B cell (primary cell): ENCODE measurements around the gene NPBWR2. TPM values are rescaled to one million over a fixed set of nuclear protein-coding genes. Genes with fewer than 3 reads are reported as not detected.
A peak's percentile ranks its signal among the peaks of the same experiment; 100 is the strongest.

ENCODE experiments used
- ATAC-seq: fragments of 200-7000 bp; cut with Tn5 transposase; one replicate; pipeline ENCODE4 v1.10.0; 2021; ENCODE audit warnings: low read depth, mild to moderate bottlenecking, moderate number of reproducible peaks, moderate library complexity
- CTCF ChIA-PET: fragments of 350-600 bp; sonication (Branson Sonifier 250); formaldehyde crosslinking; loops from one replicate; lab custom pipeline; 2021; ENCODE audit warnings: antibody characterized with exemption, inconsistent platforms; lab: Charles Lee
- POLR2A ChIA-PET: fragments of 350-600 bp; sonication (Branson Sonifier 250); formaldehyde crosslinking; loops from one replicate; lab custom pipeline; 2021; ENCODE audit warnings: antibody characterized with exemption; lab: Charles Lee
- DNase-seq: peaks from one replicate; pipeline ENCODE4 v3.0.0; 2013
- H2AFZ ChIP-seq: 2 replicates; pipeline ENCODE4 v1.6.1; 2012; ENCODE audit warnings: mild to moderate bottlenecking, low read depth, low read length; ENCODE audit not compliant: insufficient read depth, poor library complexity, severe bottlenecking
- H3K27ac ChIP-seq, 2 donors: 1 replicate in 1 of 2; 2 replicates in 1 of 2; pipeline ENCODE4 v1.5.1; 2012 to 2013; ENCODE audit warnings: low read length in 2 of 2, mild to moderate bottlenecking in 2 of 2, moderate library complexity in 1 of 2
- H3K27me3 ChIP-seq, 4 experiments: fragments of 200-600 bp in 1 of 4; sonication (generic) in 1 of 4; replicated peaks in 1 of 4; 1 replicate in 2 of 4; 2 replicates in 2 of 4; pipeline versions ENCODE4 v1.6.1 to v1.7.0; 2013 to 2016; ENCODE audit warnings: low read length in 3 of 4, mild to moderate bottlenecking in 2 of 4, mixed read lengths in 1 of 4, moderate library complexity in 1 of 4; ENCODE audit not compliant: insufficient read depth in 4 of 4, control insufficient read depth in 3 of 4; ENCODE audit errors: control extremely low read depth in 1 of 4
- H3K36me3 ChIP-seq, 2 experiments: replicated peaks in 1 of 2; 1 replicate in 1 of 2; 2 replicates in 1 of 2; pipeline versions ENCODE4 v1.6.1 to v1.7.1; 2013; ENCODE audit warnings: low read length in 1 of 2; ENCODE audit not compliant: insufficient read depth in 2 of 2, control insufficient read depth in 1 of 2; ENCODE audit errors: control extremely low read depth in 1 of 2, extremely low read depth in 1 of 2
- H3K4me1 ChIP-seq, 2 donors: fragments of 200-600 bp in 1 of 2; sonication (generic) in 1 of 2; 1 replicate in 1 of 2; 2 replicates in 1 of 2; pipeline versions ENCODE4 v1.5.1 to v1.6.1; 2013 to 2017; ENCODE audit warnings: low read length in 2 of 2; ENCODE audit not compliant: control insufficient read depth in 2 of 2, insufficient read depth in 2 of 2
- H3K4me2 ChIP-seq: replicated peaks from 2 replicates; pipeline ENCODE3; 2012; ENCODE audit warnings: mild to moderate bottlenecking, low read depth, low read length; ENCODE audit not compliant: poor library complexity, severe bottlenecking
- H3K4me3 ChIP-seq, 5 experiments: fragments of 200-600 bp in 1 of 5; sonication (generic) in 1 of 5; 1 replicate in 3 of 5; 2 replicates in 2 of 5; pipeline versions ENCODE4 v1.5.1 to v1.7.0; 2011 to 2016; ENCODE audit warnings: low read length in 4 of 5, mild to moderate bottlenecking in 4 of 5, low read depth in 2 of 5, control low read depth in 1 of 5, moderate library complexity in 1 of 5; ENCODE audit not compliant: insufficient read depth in 1 of 5; ENCODE audit errors: control extremely low read depth in 1 of 5, extremely low read depth in 1 of 5
- H3K79me2 ChIP-seq: fragments of 200-600 bp; sonication (generic); one replicate; pipeline ENCODE4 v1.6.0; 2016; ENCODE audit warnings: low read length; ENCODE audit not compliant: control insufficient read depth, insufficient read depth
- H3K9ac ChIP-seq: fragments of 200-600 bp; sonication (generic); 2 replicates; pipeline ENCODE4 v1.6.1; 2017; ENCODE audit warnings: mild to moderate bottlenecking, low read length, moderate library complexity
- H3K9me3 ChIP-seq, 3 donors: one replicate each; pipeline versions ENCODE4 v1.6.1 to v1.7.1; 2013; ENCODE audit warnings: low read length in 2 of 3; ENCODE audit not compliant: control insufficient read depth in 2 of 3, insufficient read depth in 1 of 3; ENCODE audit errors: control extremely low read depth in 1 of 3
- H4K20me1 ChIP-seq: 2 replicates; pipeline ENCODE4 v1.6.0; 2012; ENCODE audit warnings: mild to moderate bottlenecking, low read length; ENCODE audit not compliant: insufficient read depth, control insufficient read depth, poor library complexity, severe bottlenecking
- H3K27ac Mint-ChIP-seq: one replicate; pipeline ENCODE4 v1.8.0; 2021; ENCODE audit warnings: mixed read lengths
- H3K27me3 Mint-ChIP-seq: one replicate; pipeline ENCODE4 v1.8.0; 2021; ENCODE audit warnings: mixed read lengths
- H3K4me1 Mint-ChIP-seq: one replicate; pipeline ENCODE4 v1.8.0; 2021; ENCODE audit warnings: mixed read lengths
- H3K4me3 Mint-ChIP-seq: one replicate; pipeline ENCODE4 v1.8.0; 2021; ENCODE audit warnings: mixed read lengths
- H3K9me3 Mint-ChIP-seq: one replicate; pipeline ENCODE4 v1.8.0; 2022; ENCODE audit warnings: mixed read lengths; ENCODE audit not compliant: insufficient read depth
- EZH2 ChIP-seq: IDR thresholded peaks from 2 replicates; pipeline ENCODE4 v1.6.1; 2012; ENCODE audit warnings: borderline replicate concordance, low read depth, mild to moderate bottlenecking, moderate library complexity, low read length; ENCODE audit not compliant: insufficient read depth, poor library complexity, severe bottlenecking
- WGBS: methylation state at CpG from one replicate; pipeline ENCODE4 v1.1.5; 2013; ENCODE audit warnings: missing lambda C conversion rate; ENCODE audit not compliant: insufficient coverage; 5-methylcytosine and 5-hydroxymethylcytosine counted together
- intact Hi-C: fragments of 100-400 bp; cut with micrococcal nuclease; formaldehyde crosslinking; loops from one replicate; pipeline ENCODE4 v1.10.0; 2022
- polyA plus RNA-seq: library from polyadenylated mRNA; depleted of rRNA; stranded (reverse); fragments of >200 nt; gene quantifications from 2 replicates; pipeline ENCODE4 v1.2.3, GENCODE V29; 2012
- total RNA-seq, 2 donors: library from RNA; stranded (reverse); fragments of 120-200 nt in 1 of 2; gene quantifications; 1 replicate in 1 of 2; 2 replicates in 1 of 2; pipeline versions ENCODE4 v1.2.3 to v1.2.4, GENCODE V29; 2013 to 2022
- TF ChIP-seq, protein P1 (sequence below): fragments of 200-600 bp; IDR thresholded peaks from one replicate; pipeline ENCODE4 v1.8.0; 2022; ENCODE audit warnings: antibody characterized with exemption, mild to moderate bottlenecking

NPBWR2 gene
- total and polyA plus RNA-seq, 2 donors (not counting 1 experiment from before 2014, with no cell fraction given), result 0.21 TPM; not detected in 1

DNA sequence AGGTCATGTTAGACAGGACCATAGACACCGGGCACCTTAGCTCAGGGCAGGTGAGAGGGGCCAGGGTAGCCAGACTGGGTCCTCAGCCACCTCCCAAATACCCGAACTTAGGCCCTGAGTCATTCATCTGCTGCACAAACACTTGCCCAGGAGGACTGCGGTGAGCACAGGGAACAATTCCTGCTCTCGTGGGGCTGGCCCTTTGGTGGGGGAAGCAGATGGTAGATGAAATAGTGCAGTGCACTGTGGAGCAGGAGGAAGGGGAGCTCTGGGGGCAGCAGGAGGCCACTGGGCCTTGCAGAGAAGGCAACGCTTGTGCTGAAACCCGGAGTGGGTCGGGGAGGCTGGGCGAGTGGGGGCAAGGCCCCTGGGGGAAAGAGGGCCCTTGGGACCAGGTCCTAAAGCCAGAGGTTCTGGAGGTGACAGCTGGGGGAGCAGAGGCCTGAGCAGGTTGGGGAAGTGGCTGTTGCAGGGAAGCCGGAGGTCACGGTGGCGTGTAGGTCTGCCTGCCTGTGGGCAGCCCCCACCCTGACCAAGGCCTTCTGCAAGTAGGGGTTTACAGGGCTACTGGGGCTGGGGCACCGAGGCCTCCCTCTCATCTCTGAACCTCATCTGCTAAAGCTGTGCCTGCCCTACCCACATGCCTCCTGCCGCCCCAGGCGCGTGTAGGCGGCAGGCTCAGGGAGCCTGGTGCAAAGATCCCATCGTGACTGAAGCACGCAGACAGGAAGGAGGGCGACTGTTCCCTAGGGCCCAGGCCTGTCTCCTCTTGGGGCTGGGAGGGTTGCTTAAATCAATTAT, 4.7 kb upstream of the NPBWR2 start:
- H3K4me1 ChIP-seq, result peaks cover 19 to 38% of the 10 kb centered on the region in 2 donors
- H3K4me1 Mint-ChIP-seq, result peaks cover 31% of the 10 kb centered on the region
- TF ChIP-seq, protein P1, sequence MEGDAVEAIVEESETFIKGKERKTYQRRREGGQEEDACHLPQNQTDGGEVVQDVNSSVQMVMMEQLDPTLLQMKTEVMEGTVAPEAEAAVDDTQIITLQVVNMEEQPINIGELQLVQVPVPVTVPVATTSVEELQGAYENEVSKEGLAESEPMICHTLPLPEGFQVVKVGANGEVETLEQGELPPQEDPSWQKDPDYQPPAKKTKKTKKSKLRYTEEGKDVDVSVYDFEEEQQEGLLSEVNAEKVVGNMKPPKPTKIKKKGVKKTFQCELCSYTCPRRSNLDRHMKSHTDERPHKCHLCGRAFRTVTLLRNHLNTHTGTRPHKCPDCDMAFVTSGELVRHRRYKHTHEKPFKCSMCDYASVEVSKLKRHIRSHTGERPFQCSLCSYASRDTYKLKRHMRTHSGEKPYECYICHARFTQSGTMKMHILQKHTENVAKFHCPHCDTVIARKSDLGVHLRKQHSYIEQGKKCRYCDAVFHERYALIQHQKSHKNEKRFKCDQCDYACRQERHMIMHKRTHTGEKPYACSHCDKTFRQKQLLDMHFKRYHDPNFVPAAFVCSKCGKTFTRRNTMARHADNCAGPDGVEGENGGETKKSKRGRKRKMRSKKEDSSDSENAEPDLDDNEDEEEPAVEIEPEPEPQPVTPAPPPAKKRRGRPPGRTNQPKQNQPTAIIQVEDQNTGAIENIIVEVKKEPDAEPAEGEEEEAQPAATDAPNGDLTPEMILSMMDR, result no peak
- TF ChIP-seq EZH2, result no peak
- peak overlapping the region; percentile 5 for H3K4me2 ChIP-seq
- H3K27me3 Mint-ChIP-seq, result no peaks in the 10 kb centered on the region
- ChIA-PET CTCF (interaction anchor here (1.6 kb wide), 1 partner anchor 10 kb away, joined by 4 read pairs; no protein-coding TSS in a partner anchor), POLR2A (no interaction called here)
- H3K4me3 ChIP-seq, result no peak overlapping the region
- ATAC-seq, result no peak
- peak overlapping the region; percentile 33 for H2AFZ ChIP-seq
- H3K9me3 Mint-ChIP-seq, result no peaks in the 10 kb centered on the region
- intact Hi-C loops, result no loop called here
- peaks cover 0 to 3% (median 0%) of the 10 kb centered on the region in 4 experiments for H3K27me3 ChIP-seq
- no peak overlapping the region for H3K27ac Mint-ChIP-seq
- H3K4me3 Mint-ChIP-seq, result no peak overlapping the region
- no peaks in the 10 kb centered on the region for H3K36me3 ChIP-seq
- no peak for DNase-seq
- WGBS, result 17% methylated on average over 18 of the region's 19 CpGs
- H3K27ac ChIP-seq, result no peak overlapping the region
- no peaks in the 10 kb centered on the region for H3K9me3 ChIP-seq
- no peaks in the 10 kb centered on the region for H3K79me2 ChIP-seq
- H3K9ac ChIP-seq, result no peak overlapping the region
- no peaks in the 10 kb centered on the region for H4K20me1 ChIP-seq
